ENCODE measurements around the gene DGCR2. TPM values are rescaled to one million over a fixed set of nuclear protein-coding genes. Genes with fewer than 3 reads are reported as not detected.

Gene DGCR2
- total and polyA plus RNA-seq, 10 of the 15 experiments (the other 5 are each of a cell fraction or from before 2014, with no cell fraction given), result 0.19 to 28.4 (median 16.0) TPM

- TF ChIP-seq ATF2 (IDR thresholded peaks at IDR 0.05; ENCODE audit: low read length), result no peak
- TF ChIP-seq STAT3 (IDR thresholded peaks at IDR 0.05; ENCODE audit: low read depth, low read length), result no peak
- no peak for TF ChIP-seq NBN (IDR thresholded peaks at IDR 0.05)
- TF ChIP-seq ZSCAN29 (IDR thresholded peaks at IDR 0.05), result no peak
- TF ChIP-seq YY1 (IDR thresholded peaks at IDR 0.05; ENCODE audit: low read depth, low read length), result no peak
- TF ChIP-seq GATAD2B (conservative IDR thresholded peaks at IDR 0.05; ENCODE audit: low read depth), result no peak
Observed at GRCh38 chr22:19167106-19167869, 45.1 kb upstream of the DGCR2 start (continued).

GRCh38 chr22:19166421-19166820 lies 44.2 kb upstream of the DGCR2 start:
- Histone ChIP-seq H3K27me3 (replicated peaks in 1 of 2; ENCODE audit: control insufficient read depth in 2 of 2, insufficient read depth in 2 of 2, low read length in 1 of 2) (peaks cover 5 to 11% of the 10 kb centered on the region in 2 experiments; a peak in 3 of 4 replicates), H3K4me1 (ENCODE audit: control insufficient read depth, insufficient read depth, low read length) (peaks cover 4% of the 10 kb centered on the region; the same call in 1 of the 2 replicates), H2AFZ (ENCODE audit: control insufficient read depth, low read depth, low read length) (no peak overlapping the region), H3K4me2 (ENCODE audit: control insufficient read depth, insufficient read depth) (no peak overlapping the region), H3K9ac (ENCODE audit: control insufficient read depth, insufficient read depth, low read length) (no peak overlapping the region), H3K36me3 (ENCODE audit: control insufficient read depth in 2 of 2, insufficient read depth in 2 of 2, low read length in 1 of 2) (no peaks in the 10 kb centered on the region), H3K27ac (ENCODE audit: control insufficient read depth, insufficient read depth) (no peak overlapping the region), H3K79me2 (ENCODE audit: control insufficient read depth, insufficient read depth, low read length) (peaks cover 3% of the 10 kb centered on the region), H4K20me1 (ENCODE audit: control insufficient read depth, insufficient read depth) (no peaks in the 10 kb centered on the region), H3K9me3 (replicated peaks; ENCODE audit: control insufficient read depth, insufficient read depth, low read length) (no peaks in the 10 kb centered on the region), H3K4me3 (no peak overlapping the region)
- intact Hi-C loops (cut with micrococcal nuclease; ENCODE audit: unreplicated experiment) (no loop called here), in situ Hi-C loops (cut with MboI) (no loop called here)
- ChIA-PET CTCF (no interaction called here), SMC1A (ENCODE audit: uncharacterized antibody, unreplicated experiment) (no interaction called here), RAD21 (ENCODE audit: unreplicated experiment) (no interaction called here), POLR2A (no interaction called here)
- no peak for ATAC-seq
- DNase-seq (ENCODE audit: low read depth, low spot score), result no peak
- WGBS (ENCODE audit: insufficient coverage, insufficient replicate concordance, low lambda C conversion rate, missing lambda C conversion rate), result 58% methylated on average over 8 of the region's 8 CpGs
- BruUV-seq (replicated peaks), result no TSS peak
- no peak for TF ChIP-seq SREBF1 (IDR thresholded peaks at IDR 0.05; ENCODE audit: low read length)
- no peak for TF ChIP-seq MXI1 (IDR thresholded peaks at IDR 0.05; ENCODE audit: low read depth, low read length)
- no peak for TF ChIP-seq SIX5 (IDR thresholded peaks at IDR 0.05; ENCODE audit: low read depth, low read length, severe bottlenecking)
- no peak for TF ChIP-seq ZBTB40 (IDR thresholded peaks at IDR 0.05; ENCODE audit: borderline replicate concordance)
- TF ChIP-seq GABPA (IDR thresholded peaks at IDR 0.05; ENCODE audit: low read depth), result no peak
- no peak for TF ChIP-seq ZBTB4 (CRISPR knock-in tag; IDR thresholded peaks at IDR 0.05)
- no peak for TF ChIP-seq MEF2A (IDR thresholded peaks at IDR 0.05; ENCODE audit: insufficient read depth, low read depth, low read length)
- FAIRE-seq, result no peak
